Tibial nerve (tissue), 4 donors: ENCODE results near the gene SCAMP2. TPM values are rescaled to one million over a fixed set of nuclear protein-coding genes. Genes with fewer than 3 reads are reported as not detected.

Source experiments
- DNase-seq, 2 donors: peaks; one replicate each; pipeline ENCODE4 v3.0.0-alpha.2; 2019; ENCODE audit warnings: low spot score in 2 of 2
- H3K27ac ChIP-seq, 4 donors: fragments of 200-600 bp; sonication (generic) in 3 of 4; one replicate each; pipeline ENCODE4 v1.5.1; 2017 to 2019; ENCODE audit warnings: mild to moderate bottlenecking in 1 of 4
- H3K27me3 ChIP-seq, 2 donors: fragments of 200-600 bp; sonication (generic) in 1 of 2; one replicate each; pipeline versions ENCODE4 v1.5.1 to v1.6.0; 2017 to 2019
- H3K36me3 ChIP-seq, 3 donors: fragments of 200-600 bp; sonication (generic); one replicate each; pipeline ENCODE4 v1.5.1; 2018 to 2019
- H3K4me1 ChIP-seq, 4 donors: fragments of 200-600 bp; sonication (generic) in 3 of 4; one replicate each; pipeline ENCODE4 v1.5.1; 2017 to 2019
- H3K4me3 ChIP-seq, 4 donors: fragments of 200-600 bp; sonication (generic) in 3 of 4; one replicate each; pipeline ENCODE4 v1.5.1; 2017 to 2019; ENCODE audit warnings: mild to moderate bottlenecking in 1 of 4, moderate library complexity in 1 of 4
- H3K9me3 ChIP-seq, 4 donors: fragments of 200-600 bp; sonication (generic) in 3 of 4; one replicate each; pipeline ENCODE4 v1.5.1; 2017 to 2019
- CTCF ChIP-seq, 5 experiments: fragments of 200-600 bp in 3 of 5; fragments of 450-650 bp in 2 of 5; sonication (generic) in 3 of 5; IDR thresholded peaks; one replicate each; pipeline ENCODE4 v1.5.1; 2016 to 2019; ENCODE audit warnings: antibody characterized with exemption in 5 of 5, mild to moderate bottlenecking in 3 of 5, moderate library complexity in 2 of 5
- EP300 ChIP-seq, 2 donors: sonication (generic); formaldehyde crosslinking; IDR thresholded peaks; one replicate each; pipeline ENCODE4 v1.6.1; 2017; ENCODE audit warnings: antibody characterized with exemption in 2 of 2, mild to moderate bottlenecking in 1 of 2
- POLR2A ChIP-seq, 2 donors: fragments of 450-650 bp; IDR thresholded peaks; one replicate each; pipeline ENCODE4 v1.6.1; 2017; ENCODE audit warnings: antibody characterized with exemption in 2 of 2, mild to moderate bottlenecking in 2 of 2, moderate library complexity in 2 of 2
- WGBS, 2 donors: methylation state at CpG; one replicate each; pipeline ENCODE4 v1.1.5; 2018; 5-methylcytosine and 5-hydroxymethylcytosine counted together
- total RNA-seq, 4 donors: library from RNA; depleted of rRNA; stranded (reverse); fragments of >200 nt; gene quantifications; one replicate each; pipeline ENCODE4 v1.1.0, GENCODE V29; 2016

SCAMP2 gene
- total RNA-seq, 4 donors from 2014 or later = 47.6 to 72.0 (median 65.7) TPM

DNA sequence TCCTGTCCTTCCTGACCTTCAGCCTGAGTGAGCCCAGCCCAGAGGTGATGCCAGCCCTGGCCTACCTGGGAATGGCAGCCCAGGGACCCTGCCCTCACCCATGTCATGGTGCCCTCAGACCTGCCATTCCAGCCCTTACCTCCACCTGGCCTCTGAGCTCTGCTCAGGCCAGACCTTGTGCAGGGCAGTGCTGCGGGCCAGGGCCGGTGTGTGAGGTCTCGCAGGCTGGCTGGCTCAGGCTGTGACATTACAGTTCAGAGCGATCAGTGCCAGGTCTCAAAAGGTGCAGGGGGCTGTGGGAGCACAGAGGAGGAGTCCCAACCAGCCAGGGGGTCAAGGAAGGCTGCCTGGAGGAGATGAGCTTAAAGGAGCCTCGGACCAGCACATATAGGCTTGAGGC lies 53.1 kb downstream of the SCAMP2 start:
- Histone ChIP-seq H3K36me3 (no peaks in the 10 kb centered on the region), H3K4me1 (no peaks in the 10 kb centered on the region), H3K27ac (no peak overlapping the region), H3K4me3 (no peak overlapping the region), H3K27me3 (peaks cover 0 to 16% of the 10 kb centered on the region in 2 donors), H3K9me3 (no peaks in the 10 kb centered on the region)
- WGBS, 2 donors = 84 to 87% methylated on average over 5 of the region's 5 CpGs
- no peak for DNase-seq
- TF ChIP-seq POLR2A (IDR thresholded peaks at IDR 0.05) (no peak), EP300 (IDR thresholded peaks at IDR 0.05) (no peak), CTCF (IDR thresholded peaks at IDR 0.05) (no peak)

GRCh38 chr15:74817370-74817737 lies 55.8 kb downstream of the SCAMP2 start:
- H3K27me3 ChIP-seq = peaks cover 0 to 16% of the 10 kb centered on the region in 2 donors
- WGBS, 2 donors = 12 to 26% methylated on average over 9 of the region's 9 CpGs
- no peaks in the 10 kb centered on the region for H3K36me3 ChIP-seq
- TF ChIP-seq POLR2A (IDR thresholded peaks at IDR 0.05) = no peak
- no peak for TF ChIP-seq CTCF (IDR thresholded peaks at IDR 0.05)
- TF ChIP-seq EP300 (IDR thresholded peaks at IDR 0.05) = no peak
- no peak overlapping the region for H3K4me3 ChIP-seq
- no peak for DNase-seq
- H3K9me3 ChIP-seq = no peaks in the 10 kb centered on the region
- no peaks in the 10 kb centered on the region for H3K4me1 ChIP-seq
- H3K27ac ChIP-seq = no peak overlapping the region

DNA sequence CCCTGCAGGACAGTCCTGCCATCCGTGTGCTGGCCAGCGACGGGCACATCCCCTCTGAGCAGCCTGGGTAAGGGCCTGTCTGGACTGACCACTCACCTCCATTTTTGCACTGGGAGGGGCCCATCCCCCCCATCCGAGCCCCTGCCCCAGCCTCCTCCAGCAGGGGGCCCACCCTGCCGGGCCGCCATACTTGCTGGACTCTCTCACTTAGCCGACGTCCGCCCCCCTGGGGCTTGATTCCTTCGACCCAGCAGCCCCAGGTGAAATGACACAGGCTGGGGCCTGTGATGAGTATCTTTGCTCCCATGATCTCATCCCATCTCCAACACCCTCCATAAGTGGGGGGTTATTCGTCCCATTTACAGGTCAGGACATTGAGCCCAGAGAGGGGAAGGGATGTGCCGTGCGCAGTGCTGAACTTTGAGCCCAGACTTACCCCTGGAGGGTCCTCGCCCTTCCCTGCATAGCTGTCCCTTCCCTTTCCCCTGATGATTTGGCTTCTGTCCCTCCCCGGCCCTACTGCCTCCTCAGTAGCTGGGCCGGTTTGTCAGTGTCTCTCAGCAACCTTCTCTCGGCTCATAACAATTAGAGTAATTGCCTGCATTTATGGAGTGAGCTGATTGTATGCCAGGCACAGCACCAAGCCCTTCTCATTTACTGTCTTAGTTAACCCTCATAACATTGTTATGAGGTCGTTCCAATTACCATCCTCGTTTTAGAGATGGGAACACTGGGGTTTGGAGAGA lies 56.4 kb downstream of the SCAMP2 start:
- H3K27ac ChIP-seq = no peak overlapping the region
- TF ChIP-seq EP300 (IDR thresholded peaks at IDR 0.05) (no peak), POLR2A (IDR thresholded peaks at IDR 0.05) (no peak), CTCF (IDR thresholded peaks at IDR 0.05) (no peak)
- no peaks in the 10 kb centered on the region for H3K36me3 ChIP-seq
- peaks cover 0 to 16% of the 10 kb centered on the region in 2 donors for H3K27me3 ChIP-seq
- H3K4me3 ChIP-seq = no peak overlapping the region
- no peaks in the 10 kb centered on the region for H3K4me1 ChIP-seq
- 38 to 46% methylated on average over 19 of the region's 19 CpGs for WGBS, 2 donors
- no peak for DNase-seq
- H3K9me3 ChIP-seq = no peaks in the 10 kb centered on the region

DNA sequence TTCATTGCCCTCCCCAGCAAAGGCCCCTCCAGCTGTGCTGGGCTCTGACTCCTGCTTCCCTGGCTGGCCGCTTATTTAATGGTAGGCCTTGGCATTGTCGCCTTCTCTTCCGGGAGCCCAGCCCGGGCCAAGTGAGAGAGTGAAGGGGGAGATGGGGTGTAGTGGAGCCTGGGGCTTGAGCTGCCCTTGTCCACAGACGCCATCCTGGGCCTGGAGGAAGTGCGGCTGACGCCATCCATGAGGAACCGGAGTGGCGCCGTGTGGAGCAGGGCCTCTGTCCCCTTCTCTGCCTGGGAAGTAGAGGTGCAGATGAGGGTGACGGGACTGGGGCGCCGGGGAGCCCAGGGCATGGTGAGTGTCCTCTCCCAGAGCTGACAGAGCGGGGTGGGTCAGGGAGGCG lies 57.2 kb downstream of the SCAMP2 start:
- no peak for TF ChIP-seq EP300 (IDR thresholded peaks at IDR 0.05)
- TF ChIP-seq POLR2A (IDR thresholded peaks at IDR 0.05) = no peak
- no peak for TF ChIP-seq CTCF (IDR thresholded peaks at IDR 0.05)
- Histone ChIP-seq H3K4me1 (no peaks in the 10 kb centered on the region), H3K9me3 (no peaks in the 10 kb centered on the region), H3K27me3 (peaks cover 0 to 16% of the 10 kb centered on the region in 2 donors), H3K27ac (no peak overlapping the region), H3K4me3 (no peak overlapping the region), H3K36me3 (no peaks in the 10 kb centered on the region)
- DNase-seq = no peak
- WGBS, 2 donors = 83 to 85% methylated on average over 15 of the region's 15 CpGs

DNA sequence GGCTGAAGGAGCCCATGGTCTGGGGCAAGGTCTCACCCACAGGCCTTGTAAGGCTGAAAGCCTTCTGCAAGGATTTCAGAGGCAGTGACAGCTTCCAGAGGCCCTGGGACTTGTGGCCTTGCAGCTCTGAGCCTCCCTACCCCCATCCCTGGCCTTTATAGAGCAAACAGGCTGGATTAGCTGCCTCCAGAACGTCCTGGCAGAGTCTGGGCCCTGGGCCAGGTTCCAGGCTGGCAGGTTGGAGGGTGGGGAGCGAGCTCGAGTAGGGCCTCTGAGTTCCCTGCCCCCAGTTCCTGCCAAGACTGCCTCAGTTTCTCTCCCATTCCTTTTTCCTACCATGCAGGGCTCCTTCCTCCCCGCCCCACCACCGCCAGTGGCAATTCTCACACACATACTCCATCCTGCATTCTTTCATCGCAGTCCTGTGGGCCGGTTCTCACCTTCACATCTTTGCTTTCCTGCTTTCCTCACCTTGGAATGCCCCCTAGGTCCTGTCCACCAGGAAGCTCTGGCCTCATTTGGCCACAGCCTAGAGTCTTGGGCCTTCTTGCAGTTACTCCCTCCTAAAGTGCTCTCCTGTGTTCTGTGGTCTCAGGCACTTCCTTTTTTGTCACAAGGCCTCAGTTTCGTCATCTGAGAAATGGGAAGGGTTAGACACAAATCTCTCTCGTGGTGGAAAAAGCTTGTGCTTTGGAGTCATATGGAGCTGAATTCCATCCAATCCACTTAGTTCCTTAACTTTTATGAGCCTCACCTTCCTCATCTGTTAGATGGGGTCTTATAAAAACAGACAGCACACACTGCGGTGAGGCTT lies 57.8 kb downstream of the SCAMP2 start:
- Histone ChIP-seq H3K36me3 (no peaks in the 10 kb centered on the region), H3K27me3 (peaks cover 0 to 16% of the 10 kb centered on the region in 2 donors), H3K4me3 (no peak overlapping the region), H3K4me1 (no peaks in the 10 kb centered on the region), H3K27ac (no peak overlapping the region), H3K9me3 (no peaks in the 10 kb centered on the region)
- no peak for TF ChIP-seq POLR2A (IDR thresholded peaks at IDR 0.05)
- no peak for TF ChIP-seq CTCF (IDR thresholded peaks at IDR 0.05)
- no peak for TF ChIP-seq EP300 (IDR thresholded peaks at IDR 0.05)
- WGBS, 2 donors = 75 to 76% methylated on average over 10 of the region's 10 CpGs
- no peak for DNase-seq
